HUES64 (cell line): ENCODE data around the gene SPART.

Experiments
- H3K27ac ChIP-seq: 2 replicates; pipeline ENCODE4 v1.7.0; 2013; ENCODE audit warnings: low read depth, low read length, inconsistent platforms
- H3K27me3 ChIP-seq: 2 replicates; pipeline ENCODE4 v1.6.1; 2013; ENCODE audit warnings: mild to moderate bottlenecking, low read length; ENCODE audit not compliant: insufficient read depth
- H3K36me3 ChIP-seq: 2 replicates; pipeline ENCODE4 v1.6.1; 2013; ENCODE audit warnings: mild to moderate bottlenecking, low read length; ENCODE audit not compliant: insufficient read depth
- H3K4me1 ChIP-seq: 2 replicates; pipeline ENCODE4 v1.6.1; 2013; ENCODE audit warnings: mild to moderate bottlenecking, low read length, moderate library complexity; ENCODE audit not compliant: insufficient read depth
- H3K4me3 ChIP-seq: 2 replicates; pipeline ENCODE4 v1.5.1; 2013; ENCODE audit warnings: mild to moderate bottlenecking, low read length, moderate library complexity
- H3K9ac ChIP-seq: 2 replicates; pipeline ENCODE4 v1.6.1; 2013; ENCODE audit warnings: mild to moderate bottlenecking, low read depth, low read length
- H3K9me3 ChIP-seq: 2 replicates; pipeline ENCODE4 v1.6.1; 2013; ENCODE audit warnings: low read depth, low read length; ENCODE audit not compliant: insufficient read depth
- WGBS: fragments of 150-250, 120-280 bp; methylation state at CpG from one replicate; pipeline ENCODE4 v1.1.7; 2013; ENCODE audit warnings: missing lambda C conversion rate; 5-methylcytosine and 5-hydroxymethylcytosine counted together

SPART gene

GRCh38 chr13:36353001-36353400 lies 6.8 kb upstream of the SPART start:
- Histone ChIP-seq H3K9ac (no peak overlapping the region), H3K36me3 (no peaks in the 10 kb centered on the region), H3K27ac (no peak overlapping the region), H3K4me3 (no peak overlapping the region), H3K4me1 (no peaks in the 10 kb centered on the region), H3K27me3 (peaks cover 32% of the 10 kb centered on the region; the same call in 1 of the 2 replicates), H3K9me3 (no peaks in the 10 kb centered on the region)
- 90% methylated on average over 3 of the region's 3 CpGs for WGBS

GRCh38 chr13:36352350-36352749 lies 6.2 kb upstream of the SPART start:
- H3K4me3 ChIP-seq: no peak overlapping the region
- H3K9me3 ChIP-seq: no peaks in the 10 kb centered on the region
- no peaks in the 10 kb centered on the region for H3K36me3 ChIP-seq
- H3K27me3 ChIP-seq: peaks cover 26% of the 10 kb centered on the region; the same call in 1 of the 2 replicates
- no peak overlapping the region for H3K27ac ChIP-seq
- no peaks in the 10 kb centered on the region for H3K4me1 ChIP-seq
- H3K9ac ChIP-seq: no peak overlapping the region

- Histone ChIP-seq H3K27ac (no peak overlapping the region), H3K9ac (no peak overlapping the region), H3K4me3 (no peak overlapping the region), H3K36me3 (no peaks in the 10 kb centered on the region), H3K9me3 (no peaks in the 10 kb centered on the region), H3K4me1 (peaks cover 26% of the 10 kb centered on the region), H3K27me3 (peaks cover 19% of the 10 kb centered on the region; the same call in 1 of the 2 replicates)
- 96% methylated on average over 10 of the region's 10 CpGs for WGBS
Observed at GRCh38 chr13:36347531-36348210, 1.5 kb upstream of the SPART start.

GRCh38 chr13:36345438-36346221 lies 564 bp downstream of the SPART start:
- H3K36me3 ChIP-seq: no peaks in the 10 kb centered on the region
- WGBS: under 1% methylated on average over 50 of the region's 50 CpGs
- peaks cover 28% of the 10 kb centered on the region for H3K4me1 ChIP-seq
- peak overlapping the region; percentile 91 for H3K27ac ChIP-seq
- peaks cover 19% of the 10 kb centered on the region; the same call in 1 of the 2 replicates for H3K27me3 ChIP-seq
- H3K9ac ChIP-seq: peak overlapping the region; percentile 80
- peak overlapping the region; percentile 73 for H3K4me3 ChIP-seq
- no peaks in the 10 kb centered on the region for H3K9me3 ChIP-seq

- peaks cover 19% of the 10 kb centered on the region; the same call in 1 of the 2 replicates for H3K27me3 ChIP-seq
- peak overlapping the region; percentile 73 for H3K4me3 ChIP-seq
- H3K4me1 ChIP-seq: peaks cover 28% of the 10 kb centered on the region
- no peaks in the 10 kb centered on the region for H3K36me3 ChIP-seq
- peak overlapping the region; percentile 91; the same call in 1 of the 2 replicates for H3K27ac ChIP-seq
- peak overlapping the region; percentile 80 for H3K9ac ChIP-seq
- 4% methylated on average over 14 of the region's 14 CpGs for WGBS
- no peaks in the 10 kb centered on the region for H3K9me3 ChIP-seq
Observed at GRCh38 chr13:36344886-36345437, 1.2 kb downstream of the SPART start.

GRCh38 chr13:36344173-36344572 lies 2.0 kb downstream of the SPART start:
- Histone ChIP-seq H3K4me1 (peaks cover 28% of the 10 kb centered on the region), H3K36me3 (no peaks in the 10 kb centered on the region), H3K27me3 (peaks cover 19% of the 10 kb centered on the region; the same call in 1 of the 2 replicates), H3K9ac (no peak overlapping the region), H3K9me3 (no peaks in the 10 kb centered on the region), H3K27ac (no peak overlapping the region), H3K4me3 (peak overlapping the region; percentile 73)
- WGBS: 53% methylated on average over 5 of the region's 6 CpGs

- Histone ChIP-seq H3K4me1 (peaks cover 32% of the 10 kb centered on the region), H3K9me3 (no peaks in the 10 kb centered on the region), H3K27ac (no peak overlapping the region), H3K36me3 (no peaks in the 10 kb centered on the region), H3K9ac (no peak overlapping the region), H3K27me3 (peaks cover 19% of the 10 kb centered on the region; the same call in 1 of the 2 replicates), H3K4me3 (peak overlapping the region; percentile 73; the same call in 1 of the 2 replicates)
- 76% methylated on average over 3 of the region's 3 CpGs for WGBS
Observed at GRCh38 chr13:36343766-36344165, 2.4 kb downstream of the SPART start.

- no peak overlapping the region for H3K4me3 ChIP-seq
- peaks cover 40% of the 10 kb centered on the region for H3K4me1 ChIP-seq
Observed at GRCh38 chr13:36342715-36343114, 3.5 kb downstream of the SPART start.

GRCh38 chr13:36341718-36342117 lies 4.5 kb downstream of the SPART start:
- H3K36me3 ChIP-seq: no peaks in the 10 kb centered on the region
- no peak overlapping the region for H3K27ac ChIP-seq
- no peak overlapping the region for H3K9ac ChIP-seq
- H3K4me3 ChIP-seq: no peak overlapping the region
- peaks cover 19% of the 10 kb centered on the region; the same call in 1 of the 2 replicates for H3K27me3 ChIP-seq
- H3K9me3 ChIP-seq: no peaks in the 10 kb centered on the region
- 85% methylated on average over 1 of the region's 1 CpG for WGBS
- H3K4me1 ChIP-seq: peaks cover 41% of the 10 kb centered on the region

More at GRCh38 chr13:36342715-36343114, 3.5 kb downstream of the SPART start:
- Histone ChIP-seq H3K27me3 (peaks cover 19% of the 10 kb centered on the region; the same call in 1 of the 2 replicates), H3K36me3 (no peaks in the 10 kb centered on the region), H3K9me3 (no peaks in the 10 kb centered on the region), H3K9ac (no peak overlapping the region), H3K27ac (no peak overlapping the region)
- 83% methylated on average over 2 of the region's 2 CpGs for WGBS

- Histone ChIP-seq H3K4me3 (no peak overlapping the region), H3K27me3 (peaks cover 8% of the 10 kb centered on the region; the same call in 1 of the 2 replicates), H3K27ac (no peak overlapping the region), H3K4me1 (peaks cover 40% of the 10 kb centered on the region), H3K9ac (no peak overlapping the region), H3K9me3 (no peaks in the 10 kb centered on the region), H3K36me3 (peaks cover 7% of the 10 kb centered on the region; the same call in 1 of the 2 replicates)
- WGBS: 92% methylated on average over 3 of the region's 4 CpGs
Observed at GRCh38 chr13:36339600-36340155, 6.5 kb downstream of the SPART start.
